ENCODE data around the gene PARD6G. TPM values are rescaled to one million over a fixed set of nuclear protein-coding genes. Genes with fewer than 3 reads are reported as not detected.

Gene PARD6G
- total RNA-seq, result 0.88 and 4.4 TPM in 2 replicates

GRCh38 chr18:80247393-80247841 is at the start of gene PARD6G:
PARD6G (minus strand) TSS chr18:80247514; CDS start chr18:80247348, 166 bp downstream.

GRCh38 chr18:80108739-80109675 is 138.3 kb downstream of the PARD6G start, which contains the start of gene ADNP2:
ADNP2 (plus strand) TSS chr18:80109262; CDS start chr18:80117543, 8,281 bp downstream.

Other genes starting within 250 kb of the PARD6G start
- gene RBFA, start 213.1 kb downstream of the PARD6G start, total RNA-seq, result 14.2 and 35.9 TPM in 2 replicates
- 19.9 and 32.9 TPM in 2 replicates for gene ADNP2, start 138.3 kb downstream of the PARD6G start, total RNA-seq